Caco-2 (cell line): Measurements from ENCODE around the gene OPTC. TPM values are rescaled to one million over a fixed set of nuclear protein-coding genes. Genes with fewer than 3 reads are reported as not detected.

Experiments used
- BruUV-seq: library from RNA; stranded (reverse); fragments of 400-500 nt; replicated peaks from 2 replicates; lab custom pipeline; 2021; lab: Mats Ljungman, UMichigan
- CTCF ChIA-PET: fragments of 300-600 bp; sonication (Branson Sonifier 250); formaldehyde crosslinking; loops from one replicate; lab custom pipeline; 2022; ENCODE audit warnings: antibody characterized with exemption; lab: Charles Lee
- POLR2A ChIA-PET: fragments of 300-600 bp; sonication (Branson Sonifier 250); formaldehyde crosslinking; loops from one replicate; lab custom pipeline; 2022; ENCODE audit warnings: antibody characterized with exemption; lab: Charles Lee
- DNase-seq, 2 experiments: peaks; one replicate each; pipeline versions ENCODE4 v3.0.0 to v3.0.0-alpha.2; 2020 to 2022
- H3K27me3 ChIP-seq: replicated peaks from 2 replicates; pipeline ENCODE4 v1.6.0; 2011; ENCODE audit warnings: low read length; ENCODE audit not compliant: control insufficient read depth, insufficient read depth
- H3K36me3 ChIP-seq: 2 replicates; pipeline ENCODE4 v1.5.1; 2011; ENCODE audit warnings: low read length; ENCODE audit not compliant: control insufficient read depth, insufficient read depth
- H3K4me1 ChIP-seq: fragments of 250-450 bp; sonication (Bioruptor Pico); 2 replicates; pipeline ENCODE4 v1.5.1; 2020; ENCODE audit warnings: mild to moderate bottlenecking
- H3K4me3 ChIP-seq: 2 replicates; pipeline ENCODE4 v1.5.1; 2011; ENCODE audit warnings: low read depth, mild to moderate bottlenecking, control low read depth, low read length
- H3K9me3 ChIP-seq: fragments of 250-450 bp; sonication (Bioruptor Pico); 2 replicates; pipeline ENCODE4 v1.5.1; 2020; ENCODE audit warnings: mild to moderate bottlenecking, moderate library complexity
- H3K27ac Mint-ChIP-seq: one replicate; pipeline ENCODE4 v1.8.0; 2022; ENCODE audit warnings: mixed read lengths; ENCODE audit not compliant: unreplicated experiment
- H3K27me3 Mint-ChIP-seq: one replicate; pipeline ENCODE4 v1.8.0; 2022; ENCODE audit warnings: mixed read lengths; ENCODE audit not compliant: insufficient read depth, unreplicated experiment
- H3K36me3 Mint-ChIP-seq: one replicate; pipeline ENCODE4 v1.8.0; 2022; ENCODE audit warnings: mild to moderate bottlenecking, mixed read lengths; ENCODE audit not compliant: insufficient read depth, unreplicated experiment
- H3K4me1 Mint-ChIP-seq: one replicate; pipeline ENCODE4 v1.8.0; 2022; ENCODE audit warnings: low read depth, mixed read lengths; ENCODE audit not compliant: unreplicated experiment
- H3K4me3 Mint-ChIP-seq: one replicate; pipeline ENCODE4 v1.8.0; 2022; ENCODE audit warnings: mild to moderate bottlenecking, moderate library complexity, mixed read lengths; ENCODE audit not compliant: unreplicated experiment
- H3K9me3 Mint-ChIP-seq: one replicate; pipeline ENCODE4 v1.8.0; 2022; ENCODE audit warnings: mixed read lengths; ENCODE audit not compliant: unreplicated experiment
- CTCF ChIP-seq, 2 experiments: fragments of 200-600 bp in 1 of 2; IDR thresholded peaks; 1 replicate in 1 of 2; 2 replicates in 1 of 2; pipeline versions ENCODE4 v1.5.1 to v1.8.0; 2011 to 2022; ENCODE audit warnings: antibody characterized with exemption in 1 of 2, control low read depth in 1 of 2, inconsistent platforms in 1 of 2, low read depth in 1 of 2, low read length in 1 of 2, mild to moderate bottlenecking in 1 of 2, moderate library complexity in 1 of 2; ENCODE audit not compliant: insufficient read depth in 1 of 2, severe bottlenecking in 1 of 2, unreplicated experiment in 1 of 2
- intact Hi-C: fragments of 100-400 bp; cut with micrococcal nuclease; formaldehyde crosslinking; loops from one replicate; pipeline ENCODE4 v1.10.0; 2022; ENCODE audit not compliant: unreplicated experiment
- total RNA-seq: library from RNA; stranded (reverse); gene quantifications from 2 replicates; pipeline ENCODE4 v1.2.3, GENCODE V29; 2022

Gene OPTC
- total RNA-seq, 1 experiment from 2014 or later = not detected

- Histone ChIP-seq H3K36me3 (no peaks in the 10 kb centered on the region), H3K4me1 (peaks cover 5% of the 10 kb centered on the region), H3K9me3 (no peaks in the 10 kb centered on the region), H3K4me3 (no peak overlapping the region), H3K27me3 (no peaks in the 10 kb centered on the region)
- CTCF ChIA-PET = no interaction called here
- H3K27me3 Mint-ChIP-seq = no peaks in the 10 kb centered on the region
- intact Hi-C loops = no loop called here
- H3K27ac Mint-ChIP-seq = no peak overlapping the region
- BruUV-seq = no TSS peak
- no peak for DNase-seq
- POLR2A ChIA-PET = no interaction called here
- TF ChIP-seq CTCF (IDR thresholded peaks at IDR 0.05; ENCODE audit: insufficient read depth in 1 of 2, low read depth in 1 of 2, low read length in 1 of 2, severe bottlenecking in 1 of 2, unreplicated experiment in 1 of 2) = no peak
- no peak overlapping the region for H3K4me3 Mint-ChIP-seq
- H3K36me3 Mint-ChIP-seq = no peaks in the 10 kb centered on the region
- peaks cover 9% of the 10 kb centered on the region for H3K4me1 Mint-ChIP-seq
- H3K9me3 Mint-ChIP-seq = no peaks in the 10 kb centered on the region
Measured at GRCh38 chr1:203524824-203525223, 30.9 kb downstream of the OPTC start.

- DNase-seq = no peak
- H3K4me1 ChIP-seq = no peaks in the 10 kb centered on the region
- no peak overlapping the region for H3K27ac Mint-ChIP-seq
- H3K4me1 Mint-ChIP-seq = peaks cover 9% of the 10 kb centered on the region
- no peaks in the 10 kb centered on the region for H3K36me3 ChIP-seq
- H3K4me3 Mint-ChIP-seq = no peak overlapping the region
- CTCF ChIA-PET = no interaction called here
- intact Hi-C loops = no loop called here
- H3K4me3 ChIP-seq = no peak overlapping the region
- no peaks in the 10 kb centered on the region for H3K36me3 Mint-ChIP-seq
- no peak for TF ChIP-seq CTCF (IDR thresholded peaks at IDR 0.05; ENCODE audit: insufficient read depth in 1 of 2, low read depth in 1 of 2, low read length in 1 of 2, severe bottlenecking in 1 of 2, unreplicated experiment in 1 of 2)
- H3K27me3 ChIP-seq = no peaks in the 10 kb centered on the region
- no peaks in the 10 kb centered on the region for H3K9me3 ChIP-seq
- H3K9me3 Mint-ChIP-seq = no peaks in the 10 kb centered on the region
- no peaks in the 10 kb centered on the region for H3K27me3 Mint-ChIP-seq
- POLR2A ChIA-PET = no interaction called here
- no TSS peak for BruUV-seq
Measured at GRCh38 chr1:203525685-203526084, 31.7 kb downstream of the OPTC start.

GRCh38 chr1:203526130-203526529 lies 32.2 kb downstream of the OPTC start:
- Histone ChIP-seq H3K4me3 (no peak overlapping the region), H3K9me3 (no peaks in the 10 kb centered on the region), H3K4me1 (no peaks in the 10 kb centered on the region), H3K27me3 (no peaks in the 10 kb centered on the region), H3K36me3 (no peaks in the 10 kb centered on the region)
- CTCF ChIA-PET = no interaction called here
- no peak for TF ChIP-seq CTCF (IDR thresholded peaks at IDR 0.05; ENCODE audit: insufficient read depth in 1 of 2, low read depth in 1 of 2, low read length in 1 of 2, severe bottlenecking in 1 of 2, unreplicated experiment in 1 of 2)
- no TSS peak for BruUV-seq
- H3K4me1 Mint-ChIP-seq = peaks cover 9% of the 10 kb centered on the region
- no peaks in the 10 kb centered on the region for H3K27me3 Mint-ChIP-seq
- intact Hi-C loops = no loop called here
- no peak overlapping the region for H3K27ac Mint-ChIP-seq
- no peaks in the 10 kb centered on the region for H3K9me3 Mint-ChIP-seq
- H3K36me3 Mint-ChIP-seq = no peaks in the 10 kb centered on the region
- POLR2A ChIA-PET = no interaction called here
- DNase-seq = no peak
- no peak overlapping the region for H3K4me3 Mint-ChIP-seq
